ENCODE measurements around the gene ARMC12.

DNA sequence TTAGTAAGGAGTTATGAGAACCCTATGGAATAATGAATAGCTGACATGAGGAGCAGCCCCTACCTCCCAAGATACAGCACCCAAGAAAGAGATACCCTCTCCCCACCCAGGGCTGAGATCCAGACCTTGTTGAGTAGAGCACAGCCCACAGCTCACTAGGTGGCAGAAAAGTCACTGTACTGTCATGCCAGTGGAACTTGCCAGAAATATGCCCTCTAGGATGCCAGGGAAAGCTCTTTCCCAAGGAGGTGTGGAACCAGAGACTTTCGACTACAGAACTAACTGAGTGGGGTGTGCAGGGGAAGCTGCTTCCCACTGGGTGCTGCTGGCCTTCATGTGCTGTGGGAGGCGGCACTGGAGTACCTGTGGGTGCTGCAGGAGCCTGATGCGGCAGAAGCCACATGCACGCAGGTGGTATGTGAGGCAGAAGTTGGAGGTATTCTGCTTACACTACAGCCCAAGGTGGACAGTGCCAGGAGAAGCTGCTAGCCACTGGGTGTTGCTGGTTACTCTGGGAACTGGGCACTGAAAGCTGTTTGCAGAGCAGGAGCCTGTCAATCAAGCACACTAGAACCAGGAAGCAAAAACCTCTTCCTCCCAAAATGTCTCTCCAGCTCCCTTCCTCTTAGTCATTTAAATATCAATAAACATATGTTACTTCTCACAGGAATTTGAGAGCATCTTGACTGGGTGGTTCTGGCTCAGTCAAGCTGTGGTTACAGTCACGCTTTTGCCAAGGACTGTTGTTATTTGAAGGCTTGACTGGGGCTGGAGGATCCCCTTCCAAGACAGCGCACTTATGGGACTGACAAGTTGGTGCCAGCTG lies 17.8 kb downstream of the ARMC12 start:
- TF ChIP-seq CTCF (IDR thresholded peaks at IDR 0.05) (no peak), EZH2phosphoT487 (IDR thresholded peaks at IDR 0.05) (no peak), EZH2 (IDR thresholded peaks at IDR 0.05) (no peak)

Measured in neural progenitor cell (in vitro differentiated cells).